KMS-11 (cell line): ENCODE measurements around the gene FASTKD2.

ENCODE experiments used
- H2AFZ ChIP-seq: fragments of 200-600 bp; sonication (generic); 2 replicates; pipeline ENCODE4 v1.6.1; 2016; ENCODE audit warnings: antibody characterized with exemption, mixed run types, low read depth
- H3K27ac ChIP-seq: fragments of 200-600 bp; sonication (generic); 2 replicates; pipeline ENCODE4 v1.6.1; 2016; ENCODE audit warnings: mild to moderate bottlenecking, mixed run types
- H3K27me3 ChIP-seq: fragments of 200-600 bp; sonication (generic); 2 replicates; pipeline ENCODE4 v1.6.1; 2017; ENCODE audit warnings: mild to moderate bottlenecking, low read depth, mixed run types, moderate library complexity; ENCODE audit not compliant: insufficient read depth
- H3K36me3 ChIP-seq: fragments of 200-600 bp; sonication (generic); 2 replicates; pipeline ENCODE4 v1.6.1; 2017; ENCODE audit warnings: mild to moderate bottlenecking, mixed run types; ENCODE audit not compliant: insufficient read depth
- H3K4me1 ChIP-seq: fragments of 200-600 bp; sonication (generic); 2 replicates; pipeline ENCODE4 v1.6.1; 2016; ENCODE audit warnings: mild to moderate bottlenecking, low read depth, mixed run types; ENCODE audit not compliant: poor library complexity, severe bottlenecking
- H3K4me2 ChIP-seq: fragments of 200-600 bp; sonication (generic); 2 replicates; pipeline ENCODE4 v1.7.0; 2016; ENCODE audit warnings: mild to moderate bottlenecking, mixed run types
- H3K4me3 ChIP-seq: fragments of 200-600 bp; sonication (generic); IDR thresholded peaks from 2 replicates; pipeline ENCODE4 v1.6.1; 2017; ENCODE audit warnings: low read depth, low read length, mixed read lengths; ENCODE audit not compliant: insufficient read depth
- H3K79me2 ChIP-seq: fragments of 200-600 bp; sonication (generic); 2 replicates; pipeline ENCODE4 v1.6.1; 2016; ENCODE audit warnings: low read depth, mixed run types; ENCODE audit not compliant: insufficient read depth
- H3K9ac ChIP-seq: fragments of 200-600 bp; sonication (generic); 2 replicates; pipeline ENCODE4 v1.6.1; 2016; ENCODE audit warnings: mild to moderate bottlenecking, mixed run types
- H4K20me1 ChIP-seq: fragments of 200-600 bp; sonication (generic); 2 replicates; pipeline ENCODE4 v1.6.1; 2016; ENCODE audit warnings: mild to moderate bottlenecking, mixed run types; ENCODE audit not compliant: insufficient read depth
- TF ChIP-seq, protein P1 (sequence below): fragments of 200-600 bp; sonication (generic); conservative IDR thresholded peaks from 2 replicates; pipeline ENCODE4 v1.6.1; 2017; ENCODE audit warnings: low read depth, mild to moderate bottlenecking, antibody characterized with exemption, low read length, moderate library complexity, mixed read lengths

The FASTKD2 gene

DNA sequence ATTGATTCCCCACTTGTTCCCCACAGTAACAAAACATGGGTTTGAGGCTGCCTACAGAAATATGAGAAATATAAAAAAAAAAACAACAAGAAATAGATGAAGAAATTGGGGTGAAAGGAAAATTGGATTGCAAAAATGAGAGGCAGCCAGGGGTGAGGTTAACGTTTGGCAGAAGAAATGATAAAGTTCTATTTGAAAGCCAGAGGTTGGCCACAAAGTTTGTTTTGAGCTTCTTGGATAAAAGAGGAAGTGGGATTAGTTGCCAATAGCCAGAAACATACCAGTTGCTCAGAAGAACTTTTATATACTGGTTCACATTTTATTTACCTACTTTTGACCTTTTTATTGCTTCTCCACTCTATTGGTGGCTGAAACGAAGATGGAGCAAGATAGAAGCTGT is 67.5 kb downstream of the FASTKD2 start:
- H3K4me2 ChIP-seq = no peak overlapping the region
- H3K79me2 ChIP-seq = no peaks in the 10 kb centered on the region
- no peak overlapping the region for H3K27ac ChIP-seq
- H3K9ac ChIP-seq = no peak overlapping the region
- no peaks in the 10 kb centered on the region for H4K20me1 ChIP-seq
- H3K36me3 ChIP-seq = no peaks in the 10 kb centered on the region
- H2AFZ ChIP-seq = no peak overlapping the region
- H3K27me3 ChIP-seq = no peaks in the 10 kb centered on the region
- H3K4me1 ChIP-seq = no peaks in the 10 kb centered on the region
- H3K4me3 ChIP-seq = no peak overlapping the region
- TF ChIP-seq, protein P1, sequence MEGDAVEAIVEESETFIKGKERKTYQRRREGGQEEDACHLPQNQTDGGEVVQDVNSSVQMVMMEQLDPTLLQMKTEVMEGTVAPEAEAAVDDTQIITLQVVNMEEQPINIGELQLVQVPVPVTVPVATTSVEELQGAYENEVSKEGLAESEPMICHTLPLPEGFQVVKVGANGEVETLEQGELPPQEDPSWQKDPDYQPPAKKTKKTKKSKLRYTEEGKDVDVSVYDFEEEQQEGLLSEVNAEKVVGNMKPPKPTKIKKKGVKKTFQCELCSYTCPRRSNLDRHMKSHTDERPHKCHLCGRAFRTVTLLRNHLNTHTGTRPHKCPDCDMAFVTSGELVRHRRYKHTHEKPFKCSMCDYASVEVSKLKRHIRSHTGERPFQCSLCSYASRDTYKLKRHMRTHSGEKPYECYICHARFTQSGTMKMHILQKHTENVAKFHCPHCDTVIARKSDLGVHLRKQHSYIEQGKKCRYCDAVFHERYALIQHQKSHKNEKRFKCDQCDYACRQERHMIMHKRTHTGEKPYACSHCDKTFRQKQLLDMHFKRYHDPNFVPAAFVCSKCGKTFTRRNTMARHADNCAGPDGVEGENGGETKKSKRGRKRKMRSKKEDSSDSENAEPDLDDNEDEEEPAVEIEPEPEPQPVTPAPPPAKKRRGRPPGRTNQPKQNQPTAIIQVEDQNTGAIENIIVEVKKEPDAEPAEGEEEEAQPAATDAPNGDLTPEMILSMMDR = no peak

DNA sequence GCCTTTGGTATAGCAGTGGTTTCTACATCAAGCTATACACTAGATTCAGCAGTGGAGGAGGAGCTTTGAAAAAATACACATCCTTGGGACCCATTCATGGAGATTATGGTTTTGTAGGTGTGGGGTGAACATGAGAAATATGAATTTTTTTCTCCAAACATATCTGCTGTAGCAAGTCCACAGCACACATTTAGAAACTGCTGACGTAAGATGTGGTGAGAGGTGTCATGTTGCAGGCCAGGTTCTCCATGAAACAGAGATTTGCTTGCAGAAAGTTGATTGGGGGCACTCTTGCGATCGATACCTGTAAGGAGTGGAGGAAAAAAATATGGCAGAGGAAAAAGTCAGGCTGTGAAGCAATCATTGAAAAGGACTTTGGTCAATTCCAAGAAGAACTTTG is 67.9 kb downstream of the FASTKD2 start:
- Histone ChIP-seq H2AFZ (no peak overlapping the region), H3K27ac (no peak overlapping the region), H3K27me3 (no peaks in the 10 kb centered on the region), H3K79me2 (no peaks in the 10 kb centered on the region), H3K4me2 (no peak overlapping the region), H3K9ac (no peak overlapping the region), H3K4me3 (no peak overlapping the region), H3K4me1 (no peaks in the 10 kb centered on the region), H3K36me3 (no peaks in the 10 kb centered on the region), H4K20me1 (no peaks in the 10 kb centered on the region)
- TF ChIP-seq, protein P1 = no peak

DNA sequence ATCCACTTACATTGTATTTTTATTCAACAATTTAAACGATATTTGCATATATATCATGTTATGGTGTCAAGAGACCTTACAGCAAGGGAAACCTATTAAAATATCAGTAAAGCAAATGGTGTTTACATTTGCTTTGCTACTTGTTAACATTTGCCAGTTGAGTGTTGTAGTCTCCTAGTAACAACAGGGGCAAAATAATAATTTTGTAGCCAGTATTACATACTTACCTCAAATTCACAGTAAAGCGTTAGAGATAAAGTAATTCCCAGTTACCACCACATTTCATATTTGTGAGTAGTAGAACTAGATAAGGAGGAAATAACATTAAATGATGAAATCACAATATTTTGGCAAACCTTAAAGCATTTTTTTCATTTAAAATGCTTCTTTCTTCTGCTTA is 71.3 kb downstream of the FASTKD2 start:
- Histone ChIP-seq H2AFZ (no peak overlapping the region), H3K4me3 (no peak overlapping the region), H3K27ac (no peak overlapping the region), H3K36me3 (no peaks in the 10 kb centered on the region), H3K4me2 (no peak overlapping the region), H3K9ac (no peak overlapping the region), H4K20me1 (no peaks in the 10 kb centered on the region), H3K79me2 (no peaks in the 10 kb centered on the region), H3K27me3 (no peaks in the 10 kb centered on the region), H3K4me1 (no peaks in the 10 kb centered on the region)
- TF ChIP-seq, protein P1 = no peak

DNA sequence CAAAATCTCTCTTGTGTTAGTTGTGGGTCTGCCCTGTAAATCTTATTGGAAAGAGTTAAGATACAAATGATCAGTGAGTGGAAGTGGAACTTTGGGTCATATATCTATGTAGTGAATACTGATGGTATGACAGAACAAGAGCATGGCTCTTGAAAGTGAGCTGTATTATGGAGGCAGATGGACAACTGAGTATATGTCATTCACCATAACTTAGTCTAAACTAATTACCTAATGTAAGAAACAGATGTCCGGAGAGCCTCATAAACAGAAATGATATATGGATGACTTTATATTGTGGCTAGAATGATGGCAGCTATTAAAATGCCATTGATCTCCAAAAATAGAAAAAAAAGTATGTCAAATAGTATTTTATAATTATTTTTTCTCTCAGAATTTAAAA is 72.4 kb downstream of the FASTKD2 start:
- Histone ChIP-seq H4K20me1 (no peaks in the 10 kb centered on the region), H3K9ac (no peak overlapping the region), H2AFZ (no peak overlapping the region), H3K4me2 (no peak overlapping the region), H3K4me3 (no peak overlapping the region), H3K27ac (no peak overlapping the region), H3K4me1 (no peaks in the 10 kb centered on the region), H3K79me2 (no peaks in the 10 kb centered on the region), H3K27me3 (no peaks in the 10 kb centered on the region), H3K36me3 (no peaks in the 10 kb centered on the region)
- TF ChIP-seq, protein P1 = no peak
